Panc1 (cell line): Measurements from ENCODE around the gene ZNF800.

ENCODE experiments used
- CTCF ChIP-seq: fragments of 450-650 bp; IDR thresholded peaks from 2 replicates; pipeline ENCODE4 v1.5.1; 2017; ENCODE audit warnings: mild to moderate bottlenecking
- POLR2AphosphoS5 ChIP-seq: IDR thresholded peaks from 2 replicates; pipeline ENCODE4 v1.6.1; 2012; ENCODE audit warnings: mild to moderate bottlenecking, low read depth, low read length, moderate library complexity
- REST ChIP-seq, 2 experiments: IDR thresholded peaks; 2 replicates each; pipeline ENCODE4 v1.6.1; 2011 to 2012; ENCODE audit warnings: low read depth in 2 of 2, control low read depth in 1 of 2, low read length in 1 of 2, mild to moderate bottlenecking in 1 of 2, moderate library complexity in 1 of 2; ENCODE audit not compliant: insufficient read depth in 1 of 2
- TCF7L2 ChIP-seq: IDR thresholded peaks from 2 replicates; pipeline ENCODE4 v1.6.1; 2011; ENCODE audit warnings: mild to moderate bottlenecking, low read depth, low read length, inconsistent platforms

GRCh38 chr7:127347567-127348246 is 44.8 kb downstream of the ZNF800 start:
- TF ChIP-seq CTCF, result peak; percentile 95
- peak in 1 of 2 experiments; percentile 42; a peak in 1 of 4 replicates for TF ChIP-seq REST (IDR thresholded peaks at IDR 0.05; ENCODE audit: insufficient read depth in 1 of 2, low read depth in 2 of 2, low read length in 1 of 2)
- no peak for TF ChIP-seq TCF7L2
- TF ChIP-seq POLR2AphosphoS5, result no peak
